HepG2 (cell line): ENCODE data around the gene GLDN. TPM values are rescaled to one million over a fixed set of nuclear protein-coding genes. Genes with fewer than 3 reads are reported as not detected.
A peak's percentile ranks its signal among the peaks of the same experiment; 100 is the strongest.

Experiments
- AKAP8 ChIP-seq: sonication (generic); formaldehyde crosslinking; IDR thresholded peaks from 2 replicates; pipeline ENCODE4 v1.5.1; 2020; ENCODE audit warnings: mild to moderate bottlenecking, missing genetic modification reagents
- HNF1B ChIP-seq: sonication (generic); formaldehyde crosslinking; IDR thresholded peaks from 2 replicates; pipeline ENCODE4 v1.5.1; 2020; ENCODE audit warnings: mild to moderate bottlenecking, moderate library complexity, missing genetic modification reagents
- KLF11 ChIP-seq: IDR thresholded peaks from 2 replicates; pipeline ENCODE4 v1.6.1; 2016; ENCODE audit warnings: missing compliant biosample characterization
- MEIS2 ChIP-seq: sonication (generic); formaldehyde crosslinking; IDR thresholded peaks from 2 replicates; pipeline ENCODE4 v1.9.0; 2021; ENCODE audit warnings: mild to moderate bottlenecking, missing genetic modification reagents
- MYNN ChIP-seq: sonication (generic); formaldehyde crosslinking; IDR thresholded peaks from 2 replicates; pipeline ENCODE4 v1.4.0; 2020; ENCODE audit warnings: mild to moderate bottlenecking, low read depth, missing genetic modification reagents
- NFKB2 ChIP-seq: sonication (generic); formaldehyde crosslinking; IDR thresholded peaks from 2 replicates; pipeline ENCODE4 v1.4.0; 2020; ENCODE audit warnings: missing genetic modification reagents, borderline replicate concordance
- ONECUT2 ChIP-seq: sonication (generic); formaldehyde crosslinking; IDR thresholded peaks from 2 replicates; pipeline ENCODE4 v1.4.0; 2020; ENCODE audit warnings: missing genetic modification reagents
- SKI ChIP-seq: fragments of 450-650 bp; IDR thresholded peaks from one replicate; pipeline ENCODE4 v1.6.1; 2018; ENCODE audit warnings: mild to moderate bottlenecking; ENCODE audit not compliant: partially characterized antibody
- SMAD1 ChIP-seq: sonication (generic); formaldehyde crosslinking; IDR thresholded peaks from 2 replicates; pipeline ENCODE4 v1.4.0; 2020; ENCODE audit warnings: missing genetic modification reagents, low read depth, mild to moderate bottlenecking, borderline replicate concordance
- SMAD3 ChIP-seq: sonication (generic); formaldehyde crosslinking; IDR thresholded peaks from 2 replicates; pipeline ENCODE4 v1.4.0; 2020; ENCODE audit warnings: missing genetic modification reagents
- SNRNP70 ChIP-seq: fragments of 200-400 bp; formaldehyde crosslinking; IDR thresholded peaks from 2 replicates; pipeline ENCODE4 v1.6.1; 2017; ENCODE audit warnings: mild to moderate bottlenecking, low read depth, low read length, moderate library complexity
- SOX5 ChIP-seq: IDR thresholded peaks from 2 replicates; pipeline ENCODE4 v1.6.1; 2016; ENCODE audit warnings: borderline replicate concordance
- TMF1 ChIP-seq: sonication (generic); formaldehyde crosslinking; IDR thresholded peaks from 2 replicates; pipeline ENCODE4 v1.8.1; 2022; ENCODE audit warnings: low read depth, missing genetic modification reagents
- ZMYM2 ChIP-seq: sonication (generic); formaldehyde crosslinking; IDR thresholded peaks from 2 replicates; pipeline ENCODE4 v1.8.0; 2022; ENCODE audit warnings: mild to moderate bottlenecking, missing genetic modification reagents
- ZNF136 ChIP-seq: sonication (generic); formaldehyde crosslinking; IDR thresholded peaks from 2 replicates; pipeline ENCODE4 v1.8.1; 2022; ENCODE audit warnings: low read depth, mild to moderate bottlenecking, moderate library complexity, missing genetic modification reagents
- ZNF501 ChIP-seq: sonication (generic); formaldehyde crosslinking; IDR thresholded peaks from 2 replicates; pipeline ENCODE4 v1.5.1; 2020; ENCODE audit warnings: mild to moderate bottlenecking, moderate library complexity, missing genetic modification reagents
- ZNF564 ChIP-seq: sonication (generic); formaldehyde crosslinking; IDR thresholded peaks from 2 replicates; pipeline ENCODE4 v1.8.1; 2023; ENCODE audit warnings: mild to moderate bottlenecking, missing genetic modification reagents
- ZNF670 ChIP-seq: sonication (generic); formaldehyde crosslinking; IDR thresholded peaks from 2 replicates; pipeline ENCODE4 v1.8.0; 2022; ENCODE audit warnings: mild to moderate bottlenecking, missing genetic modification reagents, borderline replicate concordance
- polyA plus RNA-seq, 8 experiments: library from polyadenylated mRNA; depleted of rRNA in 3 of 8; stranded (reverse) in 7 of 8; unstranded in 1 of 8; fragments of >200 nt; fragmentation: Illumina TruSeq in 4 of 8; extraction: Trizol in 4 of 8; gene quantifications; 2 replicates each; pipeline versions ENCODE4 v1.2.1 to v1.2.3, GENCODE V29; 2011 to 2016; ENCODE audit warnings: low read depth in 4 of 8, missing spikeins in 1 of 8, mixed read lengths in 1 of 8; ENCODE audit not compliant: insufficient read depth in 1 of 8
- total RNA-seq, 5 experiments: library from RNA; depleted of rRNA; stranded (reverse); fragments of >200 nt; fragmentation: Illumina TruSeq; extraction: Trizol; gene quantifications; 2 replicates each; pipeline ENCODE4 v1.2.3, GENCODE V29; 2016; ENCODE audit warnings: low read depth in 1 of 5
- TF ChIP-seq, protein P1 (sequence below): sonication (generic); formaldehyde crosslinking; conservative IDR thresholded peaks from 2 replicates; pipeline ENCODE4 v1.4.0; 2020; ENCODE audit warnings: missing genetic modification reagents
- TF ChIP-seq, protein P2 (sequence below): sonication (generic); formaldehyde crosslinking; IDR thresholded peaks from 2 replicates; pipeline ENCODE4 v1.9.0; 2021; ENCODE audit warnings: missing genetic modification reagents, borderline replicate concordance
- TF ChIP-seq, protein P3 (sequence below): sonication (generic); formaldehyde crosslinking; IDR thresholded peaks from 2 replicates; pipeline ENCODE4 v1.4.0; 2020; ENCODE audit warnings: mild to moderate bottlenecking, missing genetic modification reagents

GLDN gene
- total and polyA plus RNA-seq, 2 of the 13 experiments (the other 11 are each of a cell fraction or from before 2014, with no cell fraction given) = 0.86 to 1.0 TPM

DNA sequence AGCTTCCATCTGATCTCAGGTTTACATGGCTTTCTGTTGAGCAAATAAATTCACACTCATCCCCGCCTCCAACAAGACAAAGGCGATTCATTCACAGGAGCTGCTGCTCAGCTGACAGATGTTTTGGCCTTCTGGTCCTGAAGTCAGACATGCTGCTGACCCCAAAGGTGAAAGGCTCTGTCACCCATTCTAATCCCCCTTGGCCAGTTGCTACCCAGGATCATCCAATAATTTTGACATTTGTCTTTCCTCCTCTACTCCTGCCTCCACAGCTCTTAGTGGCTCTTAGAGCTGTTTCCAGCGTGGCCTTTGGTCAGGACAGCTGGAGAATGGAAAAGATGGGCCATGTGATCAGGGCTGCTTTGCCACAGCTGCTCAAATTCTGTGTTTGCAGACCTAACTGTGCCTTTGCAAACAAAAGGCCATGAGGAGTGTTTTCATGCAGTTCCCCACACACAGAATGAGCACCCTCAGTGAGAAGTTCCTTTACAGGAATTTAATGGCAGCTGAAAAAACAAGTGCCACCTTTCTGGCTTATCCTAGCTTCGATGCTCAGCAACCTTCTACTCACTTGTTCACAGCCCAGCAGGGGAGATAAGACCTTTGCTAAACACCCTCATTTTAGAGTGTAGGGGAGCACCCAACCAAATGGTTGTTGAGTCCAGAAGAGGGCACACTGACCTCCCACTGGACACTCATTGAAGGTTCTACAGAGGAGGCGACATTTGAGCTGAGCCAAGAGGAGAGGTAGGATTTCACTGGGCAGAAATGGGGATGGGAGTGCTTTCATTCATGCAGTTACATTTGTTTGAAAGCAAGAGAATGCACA lies 42.1 kb upstream of the GLDN start (continued):
- TF ChIP-seq, protein P1, sequence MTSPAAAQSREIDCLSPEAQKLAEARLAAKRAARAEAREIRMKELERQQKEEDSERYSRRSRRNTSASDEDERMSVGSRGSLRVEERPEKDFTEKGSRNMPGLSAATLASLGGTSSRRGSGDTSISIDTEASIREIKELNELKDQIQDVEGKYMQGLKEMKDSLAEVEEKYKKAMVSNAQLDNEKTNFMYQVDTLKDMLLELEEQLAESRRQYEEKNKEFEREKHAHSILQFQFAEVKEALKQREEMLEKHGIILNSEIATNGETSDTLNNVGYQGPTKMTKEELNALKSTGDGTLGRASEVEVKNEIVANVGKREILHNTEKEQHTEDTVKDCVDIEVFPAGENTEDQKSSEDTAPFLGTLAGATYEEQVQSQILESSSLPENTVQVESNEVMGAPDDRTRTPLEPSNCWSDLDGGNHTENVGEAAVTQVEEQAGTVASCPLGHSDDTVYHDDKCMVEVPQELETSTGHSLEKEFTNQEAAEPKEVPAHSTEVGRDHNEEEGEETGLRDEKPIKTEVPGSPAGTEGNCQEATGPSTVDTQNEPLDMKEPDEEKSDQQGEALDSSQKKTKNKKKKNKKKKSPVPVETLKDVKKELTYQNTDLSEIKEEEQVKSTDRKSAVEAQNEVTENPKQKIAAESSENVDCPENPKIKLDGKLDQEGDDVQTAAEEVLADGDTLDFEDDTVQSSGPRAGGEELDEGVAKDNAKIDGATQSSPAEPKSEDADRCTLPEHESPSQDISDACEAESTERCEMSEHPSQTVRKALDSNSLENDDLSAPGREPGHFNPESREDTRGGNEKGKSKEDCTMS (CRISPR knock-in tag) = no peak
- TF ChIP-seq ZNF136 (CRISPR knock-in tag) (no peak), SMAD3 (0 out of 2 replicates have a peak, but pooled peaks have one; percentile 34), SKI (no peak), HNF1B (peak; percentile 39; the same call in 1 of the 2 replicates), NFKB2 (CRISPR knock-in tag) (no peak), ONECUT2 (no peak), MEIS2 (CRISPR knock-in tag) (0 out of 2 replicates have a peak, but pooled peaks have one; percentile 16), AKAP8 (CRISPR knock-in tag) (no peak), SMAD1 (CRISPR knock-in tag) (no peak), ZMYM2 (CRISPR knock-in tag) (peak; percentile 78), MYNN (CRISPR knock-in tag) (no peak), TMF1 (CRISPR knock-in tag) (0 out of 2 replicates have a peak, but pooled peaks have one; percentile 46), SNRNP70 (no peak), ZNF564 (CRISPR knock-in tag) (no peak), SOX5 (CRISPR knock-in tag) (peak; percentile 77; the same call in 1 of the 2 replicates), KLF11 (CRISPR knock-in tag) (no peak), ZNF670 (CRISPR knock-in tag) (0 out of 2 replicates have a peak, but pooled peaks have one; percentile 60), ZNF501 (CRISPR knock-in tag) (peak; percentile 83; the same call in 1 of the 2 replicates)
- TF ChIP-seq, protein P2, sequence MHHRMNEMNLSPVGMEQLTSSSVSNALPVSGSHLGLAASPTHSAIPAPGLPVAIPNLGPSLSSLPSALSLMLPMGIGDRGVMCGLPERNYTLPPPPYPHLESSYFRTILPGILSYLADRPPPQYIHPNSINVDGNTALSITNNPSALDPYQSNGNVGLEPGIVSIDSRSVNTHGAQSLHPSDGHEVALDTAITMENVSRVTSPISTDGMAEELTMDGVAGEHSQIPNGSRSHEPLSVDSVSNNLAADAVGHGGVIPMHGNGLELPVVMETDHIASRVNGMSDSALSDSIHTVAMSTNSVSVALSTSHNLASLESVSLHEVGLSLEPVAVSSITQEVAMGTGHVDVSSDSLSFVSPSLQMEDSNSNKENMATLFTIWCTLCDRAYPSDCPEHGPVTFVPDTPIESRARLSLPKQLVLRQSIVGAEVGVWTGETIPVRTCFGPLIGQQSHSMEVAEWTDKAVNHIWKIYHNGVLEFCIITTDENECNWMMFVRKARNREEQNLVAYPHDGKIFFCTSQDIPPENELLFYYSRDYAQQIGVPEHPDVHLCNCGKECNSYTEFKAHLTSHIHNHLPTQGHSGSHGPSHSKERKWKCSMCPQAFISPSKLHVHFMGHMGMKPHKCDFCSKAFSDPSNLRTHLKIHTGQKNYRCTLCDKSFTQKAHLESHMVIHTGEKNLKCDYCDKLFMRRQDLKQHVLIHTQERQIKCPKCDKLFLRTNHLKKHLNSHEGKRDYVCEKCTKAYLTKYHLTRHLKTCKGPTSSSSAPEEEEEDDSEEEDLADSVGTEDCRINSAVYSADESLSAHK (CRISPR knock-in tag) = no peak
- TF ChIP-seq, protein P3, sequence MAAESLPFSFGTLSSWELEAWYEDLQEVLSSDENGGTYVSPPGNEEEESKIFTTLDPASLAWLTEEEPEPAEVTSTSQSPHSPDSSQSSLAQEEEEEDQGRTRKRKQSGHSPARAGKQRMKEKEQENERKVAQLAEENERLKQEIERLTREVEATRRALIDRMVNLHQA (CRISPR knock-in tag) = no peak
